Neural progenitor cell (in vitro differentiated cells): ENCODE measurements around the gene LASP1NB.

ENCODE experiments used
- DNase-seq: peaks from one replicate; pipeline ENCODE4 v3.0.0-alpha.2; 2016; ENCODE audit warnings: low spot score
- H2AFZ ChIP-seq: fragments of 200-600 bp; sonication (generic); replicated peaks from 2 replicates; pipeline ENCODE4 v1.6.1; 2016; ENCODE audit warnings: antibody characterized with exemption
- H3F3A ChIP-seq: fragments of 200-600 bp; sonication (generic); 2 replicates; pipeline ENCODE4 v1.6.1; 2016; ENCODE audit warnings: antibody characterized with exemption, low read depth
- H3K27ac ChIP-seq: fragments of 200-600 bp; sonication (generic); 2 replicates; pipeline ENCODE4 v1.5.1; 2016; ENCODE audit warnings: mild to moderate bottlenecking
- H3K27me3 ChIP-seq: fragments of 200-600 bp; sonication (generic); 2 replicates; pipeline ENCODE4 v1.6.1; 2016; ENCODE audit warnings: mild to moderate bottlenecking, moderate library complexity
- H3K36me3 ChIP-seq: fragments of 200-600 bp; sonication (generic); 2 replicates; pipeline ENCODE4 v1.5.1; 2016
- H3K4me1 ChIP-seq: fragments of 200-600 bp; sonication (generic); 2 replicates; pipeline ENCODE4 v1.6.1; 2016; ENCODE audit warnings: mixed run types
- H3K4me2 ChIP-seq: fragments of 200-600 bp; sonication (generic); 2 replicates; pipeline ENCODE4 v1.6.1; 2016
- H3K4me3 ChIP-seq: fragments of 200-600 bp; sonication (generic); 2 replicates; pipeline ENCODE4 v1.5.1; 2016
- H3K79me2 ChIP-seq: fragments of 200-600 bp; sonication (generic); 2 replicates; pipeline ENCODE4 v1.6.1; 2016; ENCODE audit warnings: low read depth
- H3K9ac ChIP-seq: fragments of 200-600 bp; sonication (generic); 2 replicates; pipeline ENCODE4 v1.6.1; 2016
- H3K9me3 ChIP-seq: fragments of 200-600 bp; sonication (generic); 2 replicates; pipeline ENCODE4 v1.5.1; 2016; ENCODE audit warnings: low read depth
- H4K20me1 ChIP-seq: fragments of 200-600 bp; sonication (generic); 2 replicates; pipeline ENCODE4 v1.6.1; 2016; ENCODE audit warnings: low read depth
- H3K27ac Mint-ChIP-seq: 3 replicates; pipeline ENCODE4 v1.8.0; 2021; ENCODE audit warnings: mixed read lengths
- H3K27me3 Mint-ChIP-seq: 2 replicates; pipeline ENCODE4 v1.8.0; 2022; ENCODE audit warnings: low read depth, mild to moderate bottlenecking, inconsistent platforms, moderate library complexity, mixed read lengths; ENCODE audit not compliant: insufficient read depth
- H3K36me3 Mint-ChIP-seq: 3 replicates; pipeline ENCODE4 v1.8.0; 2021; ENCODE audit warnings: mixed read lengths
- H3K4me1 Mint-ChIP-seq: 3 replicates; pipeline ENCODE4 v1.8.0; 2021; ENCODE audit warnings: mixed read lengths
- H3K4me3 Mint-ChIP-seq: 3 replicates; pipeline ENCODE4 v1.8.0; 2021; ENCODE audit warnings: mild to moderate bottlenecking, moderate library complexity, mixed read lengths
- H3K9me3 Mint-ChIP-seq: 3 replicates; pipeline ENCODE4 v1.8.0; 2020; ENCODE audit warnings: mixed read lengths
- CTCF ChIP-seq: fragments of 200-600 bp; sonication (generic); IDR thresholded peaks from 2 replicates; pipeline ENCODE4 v1.5.1; 2017; ENCODE audit warnings: antibody characterized with exemption, mild to moderate bottlenecking
- EZH2 ChIP-seq: fragments of 200-600 bp; sonication (generic); IDR thresholded peaks from 2 replicates; pipeline ENCODE4 v1.6.1; 2017; ENCODE audit warnings: antibody characterized with exemption, mild to moderate bottlenecking, moderate library complexity
- EZH2phosphoT487 ChIP-seq: fragments of 200-600 bp; sonication (generic); IDR thresholded peaks from 2 replicates; pipeline ENCODE4 v1.6.1; 2017; ENCODE audit warnings: antibody characterized with exemption

The LASP1NB gene

GRCh38 chr17:38914741-38915638 lies 10.4 kb upstream of the LASP1NB start:
- no peaks in the 10 kb centered on the region for H3K36me3 ChIP-seq

GRCh38 chr17:38915639-38915995 lies 9.8 kb upstream of the LASP1NB start:
- H3K27me3 Mint-ChIP-seq = peaks cover 6% of the 10 kb centered on the region
- peaks cover 6% of the 10 kb centered on the region for H3K4me1 Mint-ChIP-seq
- no peak overlapping the region for H3K4me3 Mint-ChIP-seq
- H3K9me3 ChIP-seq = no peaks in the 10 kb centered on the region
- H3F3A ChIP-seq = peaks cover 5% of the 10 kb centered on the region
- H3K4me3 ChIP-seq = no peak overlapping the region
- no peaks in the 10 kb centered on the region for H4K20me1 ChIP-seq
- no peaks in the 10 kb centered on the region for H3K36me3 ChIP-seq
- no peak overlapping the region for H3K9ac ChIP-seq
- no peaks in the 10 kb centered on the region for H3K9me3 Mint-ChIP-seq
- DNase-seq = no peak
- H3K79me2 ChIP-seq = no peaks in the 10 kb centered on the region
- no peaks in the 10 kb centered on the region for H3K27me3 ChIP-seq
- no peak overlapping the region for H2AFZ ChIP-seq
- no peak overlapping the region for H3K27ac Mint-ChIP-seq
- no peak overlapping the region for H3K27ac ChIP-seq
- no peaks in the 10 kb centered on the region for H3K4me1 ChIP-seq
- TF ChIP-seq EZH2phosphoT487 (no peak), CTCF (no peak)
- H3K4me2 ChIP-seq = no peak overlapping the region
- H3K36me3 Mint-ChIP-seq = peaks cover 21% of the 10 kb centered on the region

More at GRCh38 chr17:38914741-38915638, 10.4 kb upstream of the LASP1NB start:
- H3K9me3 ChIP-seq = no peaks in the 10 kb centered on the region
- peaks cover 6% of the 10 kb centered on the region for H3K27me3 Mint-ChIP-seq
- no peak overlapping the region for H3K4me3 ChIP-seq
- H3K79me2 ChIP-seq = no peaks in the 10 kb centered on the region
- peaks cover 17% of the 10 kb centered on the region for H3K36me3 Mint-ChIP-seq
- peaks cover 2% of the 10 kb centered on the region for H3K4me1 Mint-ChIP-seq
- no peaks in the 10 kb centered on the region for H4K20me1 ChIP-seq
- DNase-seq = no peak
- H3F3A ChIP-seq = peaks cover 5% of the 10 kb centered on the region
- no peaks in the 10 kb centered on the region for H3K4me1 ChIP-seq
- no peak overlapping the region for H3K27ac Mint-ChIP-seq
- H3K27me3 ChIP-seq = no peaks in the 10 kb centered on the region
- H3K4me2 ChIP-seq = no peak overlapping the region
- H3K9ac ChIP-seq = no peak overlapping the region
- no peaks in the 10 kb centered on the region for H3K9me3 Mint-ChIP-seq
- no peak overlapping the region for H3K27ac ChIP-seq
- H3K4me3 Mint-ChIP-seq = no peak overlapping the region
- H2AFZ ChIP-seq = no peak overlapping the region
- TF ChIP-seq CTCF (no peak), EZH2 (no peak), EZH2phosphoT487 (no peak)

- no peaks in the 10 kb centered on the region for H3K36me3 ChIP-seq
- no peak overlapping the region for H3K9ac ChIP-seq
- H3K4me1 Mint-ChIP-seq = peaks cover 17% of the 10 kb centered on the region
- peaks cover 22% of the 10 kb centered on the region for H3K36me3 Mint-ChIP-seq
- no peaks in the 10 kb centered on the region for H3K79me2 ChIP-seq
- DNase-seq = no peak
- H4K20me1 ChIP-seq = no peaks in the 10 kb centered on the region
- no peaks in the 10 kb centered on the region for H3K4me1 ChIP-seq
- no peaks in the 10 kb centered on the region for H3K27me3 ChIP-seq
- TF ChIP-seq CTCF = no peak
- no peak for TF ChIP-seq EZH2
- TF ChIP-seq EZH2phosphoT487 = no peak
- no peak overlapping the region for H3K4me3 ChIP-seq
- H2AFZ ChIP-seq = no peak overlapping the region
- no peaks in the 10 kb centered on the region for H3K9me3 ChIP-seq
- no peak overlapping the region for H3K4me2 ChIP-seq
- H3K27ac Mint-ChIP-seq = no peak overlapping the region
- H3K27me3 Mint-ChIP-seq = peaks cover 6% of the 10 kb centered on the region
- H3K27ac ChIP-seq = no peak overlapping the region
- no peak overlapping the region for H3K4me3 Mint-ChIP-seq
- peaks cover 7% of the 10 kb centered on the region for H3F3A ChIP-seq
- no peaks in the 10 kb centered on the region for H3K9me3 Mint-ChIP-seq
Measured at GRCh38 chr17:38916771-38917170, 8.6 kb upstream of the LASP1NB start.
